HG02798 (cell line): ENCODE measurements around the gene CAMK1D.

Source experiments
- ATAC-seq: cut with Tn5 transposase; IDR thresholded peaks from one replicate; pipeline ENCODE4 v1.9.1; 2021; ENCODE audit warnings: mild to moderate bottlenecking; ENCODE audit not compliant: unreplicated experiment, poor library complexity

CAMK1D gene

GRCh38 chr10:12608761-12609160 lies 259.4 kb downstream of the CAMK1D start:
- no peak for ATAC-seq

GRCh38 chr10:12609435-12609834 lies 260.1 kb downstream of the CAMK1D start:
- ATAC-seq, result no peak

GRCh38 chr10:12613136-12613535 lies 263.8 kb downstream of the CAMK1D start:
- no peak for ATAC-seq

GRCh38 chr10:12614177-12614995 lies 265.0 kb downstream of the CAMK1D start:
- no peak for ATAC-seq

GRCh38 chr10:12615296-12616220 lies 266.2 kb downstream of the CAMK1D start:
- ATAC-seq, result no peak

- no peak for ATAC-seq
These were observed 268.1 kb downstream of the CAMK1D start for GRCh38 chr10:12617191-12618175.

GRCh38 chr10:12622016-12622415 lies 272.7 kb downstream of the CAMK1D start:
- no peak for ATAC-seq

- no peak for ATAC-seq
These were observed 273.3 kb downstream of the CAMK1D start for GRCh38 chr10:12622691-12623090.

GRCh38 chr10:12625393-12626023 lies 276.2 kb downstream of the CAMK1D start:
- no peak for ATAC-seq

- ATAC-seq, result no peak
These were observed 278.8 kb downstream of the CAMK1D start for GRCh38 chr10:12628153-12628552.

GRCh38 chr10:12628964-12629766 lies 279.8 kb downstream of the CAMK1D start:
- no peak for ATAC-seq

- no peak for ATAC-seq
These were observed 280.4 kb downstream of the CAMK1D start for GRCh38 chr10:12629767-12630165.

GRCh38 chr10:12631216-12631615 lies 281.9 kb downstream of the CAMK1D start:
- ATAC-seq, result no peak

- ATAC-seq, result no peak
These were observed 282.6 kb downstream of the CAMK1D start for GRCh38 chr10:12631787-12632562.

GRCh38 chr10:12633776-12634620 lies 284.7 kb downstream of the CAMK1D start:
- no peak for ATAC-seq

- ATAC-seq, result no peak
These were observed 285.2 kb downstream of the CAMK1D start for GRCh38 chr10:12634621-12634931.

GRCh38 chr10:12635127-12635541 lies 285.8 kb downstream of the CAMK1D start:
- ATAC-seq, result no peak
